Neural crest cell (in vitro differentiated cells): ENCODE data around the gene TTLL5. TPM values are rescaled to one million over a fixed set of nuclear protein-coding genes. Genes with fewer than 3 reads are reported as not detected.

Source experiments
- DNase-seq: peaks from one replicate; pipeline ENCODE4 v3.0.0; 2021; ENCODE audit warnings: low read depth, mixed read lengths, low spot score
- H3K27ac Mint-ChIP-seq: one replicate; pipeline ENCODE4 v1.8.0; 2021; ENCODE audit warnings: mild to moderate bottlenecking, mixed read lengths; ENCODE audit not compliant: unreplicated experiment
- H3K27me3 Mint-ChIP-seq: 2 replicates; pipeline ENCODE4 v1.8.0; 2021; ENCODE audit warnings: low read depth, mild to moderate bottlenecking, mixed read lengths
- H3K36me3 Mint-ChIP-seq: 2 replicates; pipeline ENCODE4 v1.8.0; 2021; ENCODE audit warnings: low read depth, mild to moderate bottlenecking, mixed read lengths
- H3K4me1 Mint-ChIP-seq: 2 replicates; pipeline ENCODE4 v1.8.0; 2021; ENCODE audit warnings: mixed read lengths
- H3K4me3 Mint-ChIP-seq: one replicate; pipeline ENCODE4 v1.8.0; 2021; ENCODE audit warnings: mild to moderate bottlenecking, mixed read lengths
- H3K9me3 Mint-ChIP-seq: 2 replicates; pipeline ENCODE4 v1.8.0; 2021; ENCODE audit warnings: mixed read lengths
- total RNA-seq: library from RNA; stranded (reverse); gene quantifications from 2 replicates; pipeline ENCODE4 v1.2.1, GENCODE V29; 2021
- TF ChIP-seq, protein P1 (sequence below): fragments of 200-600 bp; sonication (generic); conservative IDR thresholded peaks from 2 replicates; pipeline ENCODE4 v1.5.0; 2021; ENCODE audit warnings: antibody characterized with exemption, mild to moderate bottlenecking

The TTLL5 gene
- total RNA-seq, 1 donor from 2014 or later = 55.7 TPM

- no peak for DNase-seq
- H3K9me3 Mint-ChIP-seq = no peaks in the 10 kb centered on the region
- TF ChIP-seq, protein P1, sequence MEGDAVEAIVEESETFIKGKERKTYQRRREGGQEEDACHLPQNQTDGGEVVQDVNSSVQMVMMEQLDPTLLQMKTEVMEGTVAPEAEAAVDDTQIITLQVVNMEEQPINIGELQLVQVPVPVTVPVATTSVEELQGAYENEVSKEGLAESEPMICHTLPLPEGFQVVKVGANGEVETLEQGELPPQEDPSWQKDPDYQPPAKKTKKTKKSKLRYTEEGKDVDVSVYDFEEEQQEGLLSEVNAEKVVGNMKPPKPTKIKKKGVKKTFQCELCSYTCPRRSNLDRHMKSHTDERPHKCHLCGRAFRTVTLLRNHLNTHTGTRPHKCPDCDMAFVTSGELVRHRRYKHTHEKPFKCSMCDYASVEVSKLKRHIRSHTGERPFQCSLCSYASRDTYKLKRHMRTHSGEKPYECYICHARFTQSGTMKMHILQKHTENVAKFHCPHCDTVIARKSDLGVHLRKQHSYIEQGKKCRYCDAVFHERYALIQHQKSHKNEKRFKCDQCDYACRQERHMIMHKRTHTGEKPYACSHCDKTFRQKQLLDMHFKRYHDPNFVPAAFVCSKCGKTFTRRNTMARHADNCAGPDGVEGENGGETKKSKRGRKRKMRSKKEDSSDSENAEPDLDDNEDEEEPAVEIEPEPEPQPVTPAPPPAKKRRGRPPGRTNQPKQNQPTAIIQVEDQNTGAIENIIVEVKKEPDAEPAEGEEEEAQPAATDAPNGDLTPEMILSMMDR = no peak
- H3K27me3 Mint-ChIP-seq = no peaks in the 10 kb centered on the region
- no peaks in the 10 kb centered on the region for H3K4me1 Mint-ChIP-seq
- H3K4me3 Mint-ChIP-seq = no peak overlapping the region
- H3K27ac Mint-ChIP-seq = no peak overlapping the region
- peaks cover 16% of the 10 kb centered on the region for H3K36me3 Mint-ChIP-seq
Measured at GRCh38 chr14:75835737-75836136, 174.7 kb downstream of the TTLL5 start.

DNA sequence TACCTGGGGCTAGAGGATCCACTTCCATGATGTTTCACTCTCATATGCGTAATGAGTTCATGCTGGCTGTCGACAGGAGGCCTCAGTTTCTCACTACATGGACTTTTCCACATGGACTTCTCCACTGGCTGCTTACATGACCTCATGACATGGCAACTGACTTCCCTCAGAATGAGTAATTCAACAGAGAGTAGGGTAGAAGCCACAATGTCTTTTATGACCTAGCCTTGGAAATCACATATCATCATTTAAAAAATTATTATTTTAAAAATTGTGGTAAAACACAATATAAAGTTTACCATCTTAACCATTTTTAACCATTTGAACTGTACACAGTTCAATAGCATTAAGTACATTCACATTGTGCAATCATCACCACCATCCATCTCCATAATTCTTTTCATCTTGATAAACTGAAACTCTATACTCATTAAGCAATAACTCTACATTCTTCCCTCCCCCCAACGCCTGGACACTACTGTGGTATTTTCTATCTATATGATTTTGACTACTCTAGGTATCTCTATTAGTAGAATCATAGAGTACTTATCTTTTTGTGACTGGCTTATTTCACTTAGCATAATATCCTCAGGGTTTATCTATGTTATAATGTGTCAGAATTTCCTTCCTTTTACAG is 176.2 kb downstream of the TTLL5 start:
- no peaks in the 10 kb centered on the region for H3K9me3 Mint-ChIP-seq

DNA sequence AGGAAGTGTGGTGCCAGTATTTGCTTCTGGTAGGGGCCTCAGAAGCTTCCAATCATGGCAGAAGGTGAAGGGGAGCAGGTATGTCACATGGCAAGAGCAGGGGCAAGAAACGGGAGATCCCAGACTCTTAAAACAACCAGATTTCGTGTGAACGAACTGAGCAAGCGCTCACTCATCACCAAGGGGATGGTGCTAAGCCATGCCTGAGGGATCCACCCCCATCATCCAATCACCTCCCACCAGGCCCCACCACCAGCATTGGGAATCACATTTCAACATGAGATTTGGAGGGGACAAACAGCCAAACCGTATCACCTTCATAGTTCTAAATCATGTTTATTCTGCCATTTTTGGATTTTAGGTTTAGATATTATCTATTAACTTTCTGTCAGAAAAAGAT is 179.9 kb downstream of the TTLL5 start:
- peaks cover 10% of the 10 kb centered on the region for H3K36me3 Mint-ChIP-seq
- H3K4me1 Mint-ChIP-seq = no peaks in the 10 kb centered on the region
- H3K27me3 Mint-ChIP-seq = no peaks in the 10 kb centered on the region
- TF ChIP-seq, protein P1 = no peak
- DNase-seq = no peak
- H3K27ac Mint-ChIP-seq = no peak overlapping the region
- H3K9me3 Mint-ChIP-seq = no peaks in the 10 kb centered on the region
- no peak overlapping the region for H3K4me3 Mint-ChIP-seq

More for the DNA sequence above, 176.2 kb downstream of the TTLL5 start:
- no peak overlapping the region for H3K27ac Mint-ChIP-seq
- H3K36me3 Mint-ChIP-seq = peaks cover 16% of the 10 kb centered on the region
- H3K4me3 Mint-ChIP-seq = no peak overlapping the region
- no peaks in the 10 kb centered on the region for H3K27me3 Mint-ChIP-seq
- DNase-seq = no peak
- TF ChIP-seq, protein P1 = no peak
- H3K4me1 Mint-ChIP-seq = no peaks in the 10 kb centered on the region

DNA sequence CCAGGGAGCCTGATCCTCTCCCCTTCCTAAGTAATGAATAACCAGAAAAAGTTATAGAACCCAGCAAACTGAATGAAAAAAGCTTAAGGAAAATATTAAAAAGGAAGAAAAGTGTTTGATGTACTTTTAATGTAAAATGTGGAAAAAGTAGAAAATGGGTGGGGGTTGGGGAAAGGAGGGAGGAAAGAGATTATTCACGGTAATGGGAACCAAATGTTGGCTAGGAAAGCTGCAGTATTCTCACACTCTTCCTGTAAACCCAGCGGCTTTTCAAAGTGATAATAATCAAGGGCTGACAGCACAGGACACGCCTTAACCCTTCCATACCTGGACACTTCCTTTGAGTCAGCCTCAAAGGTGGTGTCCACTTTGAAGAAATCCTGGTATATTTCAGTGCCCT is 181.5 kb downstream of the TTLL5 start:
- no peak for DNase-seq
- H3K4me3 Mint-ChIP-seq = no peak overlapping the region
- no peaks in the 10 kb centered on the region for H3K4me1 Mint-ChIP-seq
- no peaks in the 10 kb centered on the region for H3K27me3 Mint-ChIP-seq
- peaks cover 7% of the 10 kb centered on the region for H3K36me3 Mint-ChIP-seq
- H3K27ac Mint-ChIP-seq = no peak overlapping the region
- TF ChIP-seq, protein P1 = no peak
- H3K9me3 Mint-ChIP-seq = no peaks in the 10 kb centered on the region

DNA sequence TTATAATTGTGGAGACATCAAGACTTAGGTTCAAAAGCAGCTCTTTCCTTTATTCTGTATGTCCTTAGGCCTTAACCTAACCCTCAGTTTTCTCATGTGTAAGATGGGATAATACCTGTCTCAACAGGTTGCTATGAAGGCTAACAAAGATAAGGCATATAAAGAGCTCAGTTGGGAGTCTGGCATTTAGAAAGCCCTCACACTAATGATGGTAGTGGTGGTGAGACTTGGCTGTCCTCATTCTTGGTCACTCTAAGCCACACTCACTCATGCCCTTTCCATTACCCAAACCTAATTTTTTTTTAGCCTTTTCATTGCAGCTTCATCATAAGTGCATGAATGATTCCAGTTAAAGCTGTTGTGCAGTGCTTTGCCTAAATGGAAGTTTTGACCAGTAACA is 183.4 kb downstream of the TTLL5 start:
- H3K9me3 Mint-ChIP-seq = no peaks in the 10 kb centered on the region
- no peak overlapping the region for H3K27ac Mint-ChIP-seq
- H3K4me3 Mint-ChIP-seq = no peak overlapping the region
- TF ChIP-seq, protein P1 = no peak
- no peaks in the 10 kb centered on the region for H3K27me3 Mint-ChIP-seq
- peaks cover 5% of the 10 kb centered on the region for H3K4me1 Mint-ChIP-seq
- no peaks in the 10 kb centered on the region for H3K36me3 Mint-ChIP-seq
- no peak for DNase-seq
